Measurements from ENCODE around the gene PIK3CA.

GRCh38 chr3:179177611-179178010 is 29.5 kb downstream of the PIK3CA start:
- TF ChIP-seq CTCF (IDR thresholded peaks at IDR 0.05) (no peak), POLR2A (IDR thresholded peaks at IDR 0.05) (no peak)

Measured in esophagus squamous epithelium (tissue), 4 donors.